ENCODE measurements around the gene ZSCAN9.

Gene ZSCAN9

GRCh38 chr6:28225056-28225834 is at the start of gene ZSCAN9:
Gene ZSCAN9 (plus strand): TSS chr6:28225275. CDS start chr6:28227085, 1,810 bp downstream.
- peak; percentile 60 for DNase-seq

- DNase-seq, result no peak
These were observed 48.7 kb upstream of the ZSCAN9 start for GRCh38 chr6:28176373-28176772.

DNA sequence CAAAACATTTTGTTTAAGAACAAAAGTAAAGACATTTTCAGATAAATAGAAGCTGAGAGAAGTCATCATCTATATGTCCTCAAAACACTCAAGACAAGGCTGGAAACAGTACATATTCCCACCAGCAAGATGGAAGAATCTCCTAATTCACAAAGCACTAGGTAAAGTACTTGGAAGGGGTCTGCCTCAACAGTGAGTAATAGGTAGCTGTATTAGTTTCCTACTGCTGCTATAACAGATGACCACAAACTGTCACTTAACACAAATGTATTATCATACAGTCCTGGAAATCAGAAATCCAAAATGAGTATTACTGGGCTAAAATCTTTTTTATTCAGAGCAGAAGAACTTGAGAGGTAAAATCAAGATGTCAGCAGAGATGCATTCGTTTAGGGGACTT is 42.8 kb upstream of the ZSCAN9 start:
- DNase-seq, result no peak

DNA sequence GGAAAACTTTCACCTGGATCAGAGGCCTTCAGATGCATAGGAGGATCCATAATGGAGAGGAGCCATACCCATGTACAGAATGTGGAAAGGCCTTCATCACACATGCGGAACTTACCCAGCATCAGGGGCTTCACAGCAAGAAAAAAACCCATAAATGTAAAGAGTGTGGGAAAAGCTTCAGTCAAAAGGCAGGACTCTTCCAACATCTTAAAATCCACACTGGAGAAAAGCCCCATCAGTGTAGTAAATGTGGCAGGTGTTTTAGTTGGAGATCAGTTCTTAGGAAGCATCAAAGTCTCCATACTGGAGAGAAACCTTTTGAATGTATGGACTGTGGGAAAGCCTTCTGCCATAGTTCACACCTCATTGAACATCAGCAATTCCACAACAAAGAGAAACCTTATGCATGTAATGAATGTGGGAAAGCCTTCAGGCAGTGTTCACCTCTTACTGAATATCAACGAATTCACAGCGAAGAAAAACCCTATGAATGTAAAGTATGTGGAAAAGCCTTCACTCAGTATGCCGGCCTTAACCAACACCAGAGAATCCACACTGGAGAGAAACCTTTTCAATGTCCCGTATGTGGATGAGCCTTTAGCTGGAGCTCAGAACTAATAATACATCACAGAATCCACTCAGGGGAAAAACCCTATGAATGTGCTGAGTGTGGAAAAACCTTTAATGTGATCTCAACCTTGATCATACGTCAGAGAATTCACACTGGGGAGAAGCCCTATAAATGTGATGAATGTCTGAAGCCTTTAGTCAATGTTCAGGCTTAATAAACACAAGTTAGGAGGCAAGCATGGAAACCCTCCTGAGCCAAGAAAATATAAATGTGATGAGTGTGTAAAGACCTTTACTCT is 36.7 kb upstream of the ZSCAN9 start:
- no peak for DNase-seq

- no peak for DNase-seq
These were observed 25.1 kb upstream of the ZSCAN9 start for GRCh38 chr6:28200020-28200419.

DNA sequence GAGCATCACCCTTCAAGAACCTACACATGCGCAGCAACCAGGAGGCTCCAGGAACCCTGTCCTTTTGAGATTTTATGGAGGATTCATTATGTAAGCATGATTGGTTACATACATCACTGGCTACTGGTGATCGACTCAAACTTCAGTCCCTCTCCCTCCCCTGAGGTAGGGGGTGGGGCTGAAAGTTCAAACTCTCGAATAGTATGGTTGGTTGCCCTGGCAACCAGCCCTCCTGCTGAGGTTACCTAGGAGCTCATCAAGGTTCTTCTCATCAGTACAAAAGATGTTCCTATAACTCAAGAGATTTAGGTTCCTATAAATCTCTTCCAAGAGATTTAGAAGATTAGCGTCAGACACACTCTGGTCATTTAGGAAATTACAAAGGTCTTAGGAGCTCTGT is 21.9 kb upstream of the ZSCAN9 start:
- no peak for DNase-seq

- no peak for DNase-seq
These were observed 19.2 kb upstream of the ZSCAN9 start for GRCh38 chr6:28205879-28206278.

DNA sequence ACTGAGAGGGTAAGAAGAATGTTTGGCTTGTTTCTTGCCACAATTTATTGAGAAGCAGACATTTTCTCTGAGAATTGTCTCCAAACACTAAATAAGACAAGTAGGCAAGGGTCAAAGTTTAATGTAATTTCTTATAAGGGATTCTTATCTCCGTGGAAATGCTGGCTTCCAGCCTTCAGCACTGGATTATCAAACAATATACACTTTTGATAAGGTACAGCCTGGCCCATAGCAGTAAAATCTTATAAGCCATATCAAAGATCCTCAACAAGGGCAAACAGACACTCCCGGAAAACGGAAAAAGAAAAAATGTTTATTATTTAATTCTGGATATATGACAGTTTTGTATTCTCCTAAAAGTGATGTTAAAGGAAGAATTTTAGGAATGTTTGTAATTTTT is 18.5 kb upstream of the ZSCAN9 start:
- no peak for DNase-seq

- no peak for DNase-seq
These were observed 18.1 kb upstream of the ZSCAN9 start for GRCh38 chr6:28206928-28207509.

DNA sequence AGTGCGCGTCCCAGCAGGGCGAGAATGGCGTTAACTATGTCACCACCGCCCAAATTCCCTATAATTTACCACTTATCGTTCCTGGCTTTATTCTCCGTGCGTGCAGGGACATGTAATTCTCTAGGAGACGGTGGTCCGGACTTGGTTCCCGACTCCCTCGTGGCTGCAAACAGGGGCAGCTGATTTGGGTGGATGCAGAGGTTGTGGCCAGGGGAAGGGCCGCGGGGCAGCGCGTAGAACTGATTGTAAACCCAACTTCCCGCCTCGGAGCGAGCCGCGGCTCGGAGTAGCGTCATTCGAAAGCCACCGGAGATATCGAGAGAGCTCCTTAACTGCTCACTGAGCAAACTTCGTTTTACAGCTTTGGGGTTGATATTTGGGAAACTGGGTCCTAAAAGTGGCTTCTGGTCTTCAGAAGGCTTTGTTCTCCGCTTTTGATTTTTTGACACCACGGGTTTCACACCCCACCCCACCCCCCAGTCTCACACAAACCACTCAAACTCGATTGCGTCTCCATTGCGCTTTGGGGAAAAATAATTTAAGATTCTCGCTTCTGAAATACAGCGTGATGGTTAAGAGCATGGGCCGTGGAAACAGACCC is 17.5 kb upstream of the ZSCAN9 start:
- no peak for DNase-seq

DNA sequence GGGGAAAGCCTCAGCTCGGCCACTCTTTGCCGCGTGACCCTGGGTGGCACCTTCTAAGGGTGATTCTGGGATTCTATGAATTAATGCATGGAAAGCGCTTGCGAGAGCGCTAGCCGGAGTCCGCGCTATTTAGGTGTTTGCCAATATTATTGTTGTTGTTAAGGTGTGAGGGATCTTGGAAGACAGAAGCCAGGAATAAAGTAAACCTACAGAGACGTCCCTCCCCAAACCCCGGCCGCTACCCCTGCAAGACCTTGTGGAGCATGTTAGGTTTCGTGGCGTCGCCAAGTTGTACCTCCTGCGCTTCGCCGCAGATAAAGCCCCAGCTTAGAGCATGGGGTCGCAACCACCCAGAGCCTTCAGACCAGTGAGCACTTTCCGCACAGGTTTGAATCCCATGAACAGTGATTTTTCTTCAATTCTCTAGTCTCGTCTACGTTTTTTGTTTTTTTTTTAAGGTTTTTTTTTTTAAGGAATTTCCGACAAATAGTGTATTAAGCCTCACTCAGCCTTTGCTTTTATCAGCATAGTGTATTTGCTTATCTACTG is 16.9 kb upstream of the ZSCAN9 start:
- no peak for DNase-seq

GRCh38 chr6:28209753-28210535 is 15.1 kb upstream of the ZSCAN9 start:
- DNase-seq, result no peak

- no peak for DNase-seq
These were observed 13.1 kb upstream of the ZSCAN9 start for GRCh38 chr6:28211840-28212509.

DNA sequence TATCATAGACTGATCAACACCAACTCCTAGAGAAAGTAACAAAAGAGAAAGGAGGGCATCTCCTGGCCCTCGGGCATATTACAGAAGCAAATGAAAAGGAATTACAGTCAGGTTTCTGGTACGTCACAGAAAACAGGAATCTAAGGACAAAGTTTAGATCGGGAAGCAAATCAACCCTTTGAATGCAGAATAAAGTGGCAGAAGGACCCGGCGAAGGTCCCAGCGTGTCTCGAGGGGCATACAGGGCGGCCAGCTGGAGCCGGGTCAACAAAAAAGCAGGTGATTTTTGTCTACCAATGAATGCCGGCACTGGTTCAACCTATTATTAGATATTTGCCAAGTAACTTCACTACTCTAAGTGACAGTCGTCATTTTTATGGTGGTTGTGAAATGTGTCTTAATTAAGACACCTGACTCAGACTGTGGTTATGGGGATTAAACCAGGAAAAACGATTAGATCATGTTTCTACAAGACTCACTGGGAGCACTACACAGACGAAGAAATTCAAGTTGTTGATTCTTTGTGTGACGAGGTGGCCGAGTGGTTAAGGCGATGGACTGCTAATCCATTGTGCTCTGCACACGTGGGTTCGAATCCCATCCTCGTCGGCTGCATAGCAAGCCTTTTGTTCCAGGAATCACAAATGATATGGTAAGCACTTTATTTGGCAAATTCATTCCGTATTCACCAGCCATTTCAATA is 12.4 kb upstream of the ZSCAN9 start:
- DNase-seq, result peak; percentile 63

DNA sequence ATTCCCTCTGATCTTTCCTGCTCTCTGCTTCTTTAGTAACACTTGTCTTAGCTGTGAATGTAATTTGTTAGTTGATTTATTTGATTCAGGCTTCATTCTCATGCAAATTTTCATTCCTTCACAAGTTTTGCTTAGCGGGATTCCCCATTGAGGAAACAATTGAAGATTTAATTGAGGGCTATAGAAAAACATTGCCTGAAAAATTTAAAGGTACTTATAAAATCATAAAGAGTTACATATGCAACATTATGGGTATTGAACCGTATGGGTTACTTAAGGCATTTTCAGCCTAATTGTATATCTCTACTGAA is 11.9 kb upstream of the ZSCAN9 start:
- no peak for DNase-seq

- DNase-seq, result no peak
These were observed 9.7 kb upstream of the ZSCAN9 start for GRCh38 chr6:28215425-28215824.

- DNase-seq, result no peak
These were observed 7.2 kb upstream of the ZSCAN9 start for GRCh38 chr6:28217890-28218289.

- no peak for DNase-seq
These were observed 6.5 kb upstream of the ZSCAN9 start for GRCh38 chr6:28218312-28219248.

- no peak for DNase-seq
These were observed 4.6 kb upstream of the ZSCAN9 start for GRCh38 chr6:28220257-28221133.

All from NCI-H1694 (cell line).